NCI-H345 (cell line): ENCODE measurements around the gene ZAP70.
A peak's percentile ranks its signal among the peaks of the same experiment; 100 is the strongest.

ENCODE experiments used
- DNase-seq: peaks from one replicate; lab custom pipeline; 2025; lab: John Stamatoyannopoulos, UW

ZAP70 gene

DNA sequence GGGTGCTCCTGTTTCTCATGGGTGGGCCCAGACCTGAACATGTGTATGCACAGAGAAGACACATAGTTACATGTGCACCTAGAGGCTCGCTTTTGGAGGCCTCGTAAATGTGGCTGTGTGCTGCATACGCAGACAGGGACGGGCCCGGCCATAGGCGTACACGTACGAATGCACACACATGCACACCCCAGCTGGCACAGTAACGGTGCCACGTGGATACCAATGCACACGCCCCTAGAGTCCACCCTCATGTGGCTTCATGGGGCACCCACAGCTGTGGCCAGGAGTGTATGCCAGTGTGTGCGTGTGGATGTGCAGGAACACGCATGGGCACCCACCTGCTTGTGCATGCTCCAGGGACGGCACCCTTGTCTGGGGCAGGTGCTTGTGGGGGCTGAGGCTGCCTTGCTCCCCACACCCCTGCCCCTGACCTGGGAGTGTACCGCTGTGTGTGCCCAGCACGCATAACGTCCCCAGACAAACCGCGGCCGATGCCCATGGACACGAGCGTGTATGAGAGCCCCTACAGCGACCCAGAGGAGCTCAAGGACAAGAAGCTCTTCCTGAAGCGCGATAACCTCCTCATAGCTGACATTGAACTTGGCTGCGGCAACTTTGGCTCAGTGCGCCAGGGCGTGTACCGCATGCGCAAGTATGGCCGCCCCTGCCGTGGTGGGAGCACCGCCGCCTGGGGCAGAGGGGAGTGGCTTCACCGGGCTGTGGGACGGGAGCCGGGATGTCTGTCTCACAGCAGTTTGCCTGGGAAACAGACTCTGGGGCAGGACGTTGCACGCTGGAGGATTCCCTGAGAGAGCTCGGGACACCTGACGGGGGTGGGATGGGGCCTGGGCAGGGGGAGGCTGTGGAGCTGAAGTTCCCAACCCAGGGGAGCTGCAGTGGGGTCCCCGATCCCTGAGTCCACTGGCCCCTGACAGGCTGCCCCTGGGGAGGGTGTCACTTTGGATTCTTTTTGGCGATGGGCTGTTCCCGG, 21.0 kb downstream of the ZAP70 start:
- no peak for DNase-seq

DNA sequence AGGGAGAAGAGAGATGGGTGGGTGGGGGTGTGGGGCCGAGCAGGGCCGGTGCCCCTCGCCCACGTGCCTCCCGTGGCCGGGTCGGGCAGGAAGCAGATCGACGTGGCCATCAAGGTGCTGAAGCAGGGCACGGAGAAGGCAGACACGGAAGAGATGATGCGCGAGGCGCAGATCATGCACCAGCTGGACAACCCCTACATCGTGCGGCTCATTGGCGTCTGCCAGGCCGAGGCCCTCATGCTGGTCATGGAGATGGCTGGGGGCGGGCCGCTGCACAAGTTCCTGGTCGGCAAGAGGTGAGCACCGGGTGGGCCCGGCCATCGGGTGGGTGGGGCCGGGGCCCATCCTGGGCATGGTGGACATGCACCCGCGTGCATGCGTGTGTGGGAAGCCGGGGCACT, 21.8 kb downstream of the ZAP70 start:
- DNase-seq = no peak

GRCh38 chr2:97736185-97736584, 22.8 kb downstream of the ZAP70 start:
- no peak for DNase-seq

GRCh38 chr2:97736608-97737330, 23.4 kb downstream of the ZAP70 start:
- DNase-seq = no peak

- no peak for DNase-seq
Observed at GRCh38 chr2:97737421-97738178, 24.2 kb downstream of the ZAP70 start.

GRCh38 chr2:97738179-97739019, 25.0 kb downstream of the ZAP70 start:
- DNase-seq = no peak

GRCh38 chr2:97739020-97739892, 25.9 kb downstream of the ZAP70 start:
- no peak for DNase-seq

DNA sequence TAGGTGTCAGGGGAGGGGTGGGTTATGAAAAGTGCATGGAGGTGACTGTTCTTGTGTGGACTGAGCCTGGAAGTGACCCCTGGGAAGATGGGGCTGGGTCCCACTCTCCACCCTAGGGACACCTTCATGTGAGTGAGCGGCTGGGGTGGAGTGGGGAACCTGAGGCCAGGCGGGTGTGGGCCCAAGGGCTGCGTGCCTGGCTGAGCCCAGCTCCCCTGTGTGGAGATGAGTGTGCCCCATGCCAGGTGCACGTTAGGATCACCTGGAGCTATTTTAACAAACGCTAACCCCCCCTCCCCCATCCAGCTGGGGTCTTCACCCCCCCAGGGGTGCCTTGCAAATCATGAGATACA, 26.5 kb downstream of the ZAP70 start:
- peak; percentile 48 for DNase-seq

GRCh38 chr2:97740590-97741182, 27.3 kb downstream of the ZAP70 start:
- peak; percentile 87 for DNase-seq

DNA sequence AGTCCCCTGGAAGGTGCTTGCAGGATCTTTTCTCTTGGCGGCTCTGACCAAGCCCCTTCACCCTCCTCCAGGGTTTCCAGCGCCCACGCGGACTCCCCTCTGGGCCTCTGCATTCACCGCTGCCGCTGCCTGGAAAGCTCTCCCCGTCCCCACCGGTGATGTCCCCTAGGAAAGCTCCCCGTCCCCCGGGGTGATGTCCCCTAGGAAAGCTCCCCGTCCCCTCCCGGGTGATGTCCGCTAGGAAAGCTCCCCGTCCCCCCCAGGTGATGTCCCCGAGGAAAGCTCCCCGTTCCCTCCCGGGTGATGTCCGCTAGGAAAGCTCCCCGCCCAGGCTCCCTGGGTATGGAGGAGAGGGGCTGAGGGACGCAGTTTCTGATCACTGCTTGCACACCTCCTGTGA, 27.9 kb downstream of the ZAP70 start:
- no peak for DNase-seq

GRCh38 chr2:97741686-97742085, 28.3 kb downstream of the ZAP70 start:
- DNase-seq = no peak

DNA sequence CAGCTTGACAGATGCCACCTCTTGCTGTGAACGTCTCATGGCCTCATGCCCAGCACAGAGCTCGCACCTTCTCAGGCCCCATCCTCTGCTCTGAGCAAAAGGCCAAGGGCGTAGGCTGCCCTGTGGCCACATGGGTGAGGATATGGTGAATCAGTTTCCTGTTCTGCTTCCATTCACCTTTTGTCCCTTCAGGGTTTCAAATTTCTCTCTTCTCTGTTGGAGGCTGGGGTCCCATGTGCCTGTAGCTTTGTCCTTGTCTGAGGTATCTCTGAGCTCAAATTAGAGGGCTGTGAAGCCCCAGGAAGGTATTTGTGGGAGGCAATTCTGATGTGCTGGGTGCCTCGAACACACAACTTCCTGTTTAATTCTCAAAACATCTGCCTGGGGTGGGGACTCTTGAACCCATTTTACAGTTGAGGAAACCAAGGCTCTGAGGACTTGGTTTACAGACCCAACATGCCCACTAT, 29.0 kb downstream of the ZAP70 start:
- no peak for DNase-seq

GRCh38 chr2:97743913-97744312, 30.5 kb downstream of the ZAP70 start:
- DNase-seq = no peak

- no peak for DNase-seq
Observed at GRCh38 chr2:97745474-97746174, 32.2 kb downstream of the ZAP70 start.

- no peak for DNase-seq
Observed at GRCh38 chr2:97747285-97747684, 33.9 kb downstream of the ZAP70 start.

- no peak for DNase-seq
Observed at GRCh38 chr2:97747716-97748115, 34.3 kb downstream of the ZAP70 start.

DNA sequence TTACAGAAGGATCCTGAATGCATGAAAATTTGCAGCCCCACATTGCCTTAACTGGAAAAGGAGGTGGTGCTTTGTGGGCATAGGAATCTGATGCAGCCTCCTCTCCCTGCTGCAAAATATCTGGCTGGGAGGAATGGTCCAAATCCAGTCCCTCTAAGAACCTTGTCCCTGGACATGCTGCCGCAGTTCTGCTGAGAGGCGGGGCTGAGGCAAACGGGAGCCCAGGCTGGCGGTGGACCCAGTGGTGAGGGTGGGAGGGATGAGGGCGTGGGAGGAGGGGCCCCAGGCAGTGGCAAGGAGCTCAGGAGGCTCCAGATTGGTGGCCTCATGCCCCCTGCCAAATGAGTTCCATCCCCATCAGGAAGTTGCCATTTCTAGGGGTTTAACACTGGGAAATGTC, 36.2 kb downstream of the ZAP70 start:
- DNase-seq = no peak

DNA sequence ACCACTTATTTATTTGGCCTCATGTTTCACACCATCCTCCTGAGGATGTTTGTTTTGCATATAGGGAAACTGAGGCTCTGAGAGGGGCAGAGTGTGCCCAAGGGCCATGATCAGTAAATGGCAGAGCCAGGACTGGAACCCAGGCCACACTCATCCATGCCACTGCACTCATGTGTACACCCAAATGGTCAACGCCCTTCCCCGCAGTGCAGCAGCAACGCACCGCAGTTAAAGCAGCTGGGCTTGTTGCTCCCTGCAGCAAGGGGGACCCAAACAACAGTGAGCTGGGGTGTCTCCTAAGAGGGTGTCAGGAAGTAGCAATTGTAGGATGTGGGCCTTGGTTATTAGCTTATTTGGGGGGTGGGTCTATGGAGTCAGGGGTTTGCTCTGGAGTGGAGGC, 36.6 kb downstream of the ZAP70 start:
- DNase-seq = no peak

- DNase-seq = peak; percentile 73
Observed at GRCh38 chr2:97751752-97752151, 38.4 kb downstream of the ZAP70 start.
